BLaER1 (cell line): ENCODE data around the gene CMTM6.
"Not testable (repeated sequence)": the region's sequence is repeated elsewhere in the genome, so short reads cannot be mapped to it uniquely, and the experiment has no call there.

Source experiments
- H3K27ac ChIP-seq: shearing (Covaris generic); formaldehyde crosslinking; 2 replicates; pipeline ENCODE4 v1.8.1; 2022
- H3K27me3 ChIP-seq: shearing (Covaris generic); formaldehyde crosslinking; 2 replicates; pipeline ENCODE4 v1.8.1; 2022
- H3K36me3 ChIP-seq: shearing (Covaris generic); formaldehyde crosslinking; 2 replicates; pipeline ENCODE4 v1.8.1; 2022
- H3K4me1 ChIP-seq: shearing (Covaris generic); formaldehyde crosslinking; 2 replicates; pipeline ENCODE4 v1.8.1; 2022
- H3K4me2 ChIP-seq: shearing (Covaris generic); formaldehyde crosslinking; 2 replicates; pipeline ENCODE4 v1.8.1; 2022
- H3K4me3 ChIP-seq: shearing (Covaris generic); formaldehyde crosslinking; 2 replicates; pipeline ENCODE4 v1.8.1; 2022
- H3K9ac ChIP-seq: shearing (Covaris generic); formaldehyde crosslinking; 2 replicates; pipeline ENCODE4 v1.8.1; 2022
- H3K9me3 ChIP-seq: shearing (Covaris generic); formaldehyde crosslinking; 2 replicates; pipeline ENCODE4 v1.8.1; 2022
- H4K20me1 ChIP-seq: shearing (Covaris generic); formaldehyde crosslinking; 2 replicates; pipeline ENCODE4 v1.8.1; 2022
- Cebpa-rat ChIP-seq: shearing (Covaris generic); IDR thresholded peaks from 2 replicates; pipeline ENCODE4 v1.8.1; 2022

Gene CMTM6

DNA sequence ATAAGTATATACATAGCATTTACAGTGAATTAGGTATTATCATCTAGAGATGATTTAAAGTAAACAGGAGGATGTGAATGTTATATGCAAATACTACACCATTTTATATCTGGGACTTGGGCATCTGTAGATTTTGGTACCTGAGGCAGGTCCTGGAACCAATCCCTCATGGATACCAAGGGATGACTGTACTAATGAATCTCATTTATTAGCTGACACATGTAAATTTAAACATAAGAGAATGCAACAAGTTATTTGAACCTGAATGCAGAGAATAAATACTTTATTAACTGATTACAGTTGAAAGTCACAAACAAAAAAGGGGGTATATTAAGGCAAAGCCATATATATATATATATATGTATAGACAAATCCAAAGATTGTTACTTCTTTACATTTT, 23.1 kb upstream of the CMTM6 start:
- Histone ChIP-seq H3K9me3 (no peaks in the 10 kb centered on the region), H3K36me3 (peaks cover 83% of the 10 kb centered on the region), H3K9ac (no peak overlapping the region), H4K20me1 (0 out of 2 replicates have a peak, but pooled peaks cover 5% of the 10 kb centered on the region), H3K4me2 (no peak overlapping the region), H3K4me1 (no peaks in the 10 kb centered on the region), H3K27me3 (no peaks in the 10 kb centered on the region), H3K27ac (no peak overlapping the region), H3K4me3 (no peak overlapping the region)
- TF ChIP-seq Cebpa-rat, result no peak

DNA sequence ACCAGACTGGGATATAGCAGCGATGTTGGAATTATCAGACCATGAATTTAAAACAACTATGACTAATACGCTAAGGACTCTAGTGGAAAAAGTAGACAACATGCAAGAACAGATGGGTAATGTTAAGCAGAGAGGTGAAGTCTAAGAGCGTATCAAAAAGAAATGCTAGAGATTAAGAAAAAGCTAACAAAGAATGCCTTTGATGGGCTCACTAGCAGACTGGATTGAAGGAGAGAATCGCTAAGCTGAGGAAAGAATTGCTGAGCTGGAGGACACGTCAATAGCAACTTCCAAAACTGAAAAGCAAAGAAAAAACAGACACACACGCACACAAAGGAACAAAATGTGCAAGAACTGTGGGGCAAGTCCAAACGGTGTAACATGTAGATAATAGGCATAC, 20.0 kb upstream of the CMTM6 start:
- no peaks in the 10 kb centered on the region for H3K27me3 ChIP-seq
- no peaks in the 10 kb centered on the region for H4K20me1 ChIP-seq
- no peak overlapping the region for H3K4me3 ChIP-seq
- no peak overlapping the region for H3K27ac ChIP-seq
- no peak overlapping the region for H3K9ac ChIP-seq
- H3K9me3 ChIP-seq, result no peaks in the 10 kb centered on the region
- H3K4me1 ChIP-seq, result no peaks in the 10 kb centered on the region
- peaks cover 67% of the 10 kb centered on the region for H3K36me3 ChIP-seq
- H3K4me2 ChIP-seq, result no peak overlapping the region
- no peak for TF ChIP-seq Cebpa-rat

- H3K9ac ChIP-seq, H3K4me3 ChIP-seq, H3K27me3 ChIP-seq, H4K20me1 ChIP-seq, H3K27ac ChIP-seq, H3K9me3 ChIP-seq, H3K4me2 ChIP-seq: not testable (repeated sequence)
- Histone ChIP-seq H3K4me1 (peaks cover 12% of the 10 kb centered on the region), H3K36me3 (peaks cover 32% of the 10 kb centered on the region)
Observed at GRCh38 chr3:32518921-32519320, 16.3 kb upstream of the CMTM6 start.

DNA sequence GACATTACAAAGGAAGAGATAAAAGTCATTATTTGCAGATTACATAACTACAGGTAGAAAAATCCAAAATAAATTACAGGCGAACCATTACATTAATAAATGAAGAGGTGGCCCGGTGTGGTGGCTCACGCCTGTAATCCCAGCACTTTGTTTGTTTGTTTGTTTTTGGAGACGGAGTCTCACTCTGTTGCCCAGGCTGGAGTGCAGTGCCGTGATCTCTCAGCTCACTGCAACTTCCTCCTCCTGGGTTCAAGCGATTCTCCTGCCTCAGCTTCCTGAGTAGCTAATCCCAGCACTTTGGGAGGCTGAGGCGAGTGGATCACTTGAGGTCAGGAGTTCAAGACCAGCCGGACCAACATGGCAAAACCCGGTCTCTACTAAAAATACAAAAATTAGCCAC, 14.1 kb upstream of the CMTM6 start:
- Histone ChIP-seq H3K4me1 (peaks cover 12% of the 10 kb centered on the region), H3K4me2 (peak overlapping the region; percentile 40; the same call in 1 of the 2 replicates), H3K36me3 (peaks cover 14% of the 10 kb centered on the region)
- not testable (repeated sequence) for H4K20me1 ChIP-seq, H3K9ac ChIP-seq, H3K4me3 ChIP-seq, H3K9me3 ChIP-seq, H3K27me3 ChIP-seq, H3K27ac ChIP-seq

DNA sequence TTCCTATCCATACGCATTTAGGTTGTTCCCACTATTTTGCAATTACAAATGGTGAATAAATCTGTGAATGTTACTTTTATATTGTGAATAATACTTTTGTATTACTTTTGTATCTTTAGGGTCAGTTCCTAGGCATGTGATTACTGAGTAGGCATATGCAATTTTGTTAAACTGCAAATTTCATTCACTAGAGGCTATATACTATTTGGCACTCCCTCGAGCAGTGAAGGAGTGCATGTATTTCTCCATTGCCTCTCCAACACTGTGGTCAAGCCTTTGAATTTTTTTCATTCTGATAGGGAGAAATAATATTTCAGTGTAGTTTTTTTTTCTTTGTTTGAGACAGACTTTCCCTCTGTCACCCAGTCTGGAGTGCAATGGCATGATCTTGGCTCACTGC, 8.4 kb upstream of the CMTM6 start:
- Histone ChIP-seq H4K20me1 (no peaks in the 10 kb centered on the region), H3K27me3 (no peaks in the 10 kb centered on the region), H3K4me1 (peaks cover 7% of the 10 kb centered on the region; the same call in 1 of the 2 replicates), H3K4me2 (no peak overlapping the region), H3K36me3 (no peaks in the 10 kb centered on the region), H3K9ac (no peak overlapping the region), H3K9me3 (no peaks in the 10 kb centered on the region), H3K27ac (no peak overlapping the region), H3K4me3 (no peak overlapping the region)
- no peak for TF ChIP-seq Cebpa-rat

GRCh38 chr3:32510075-32510724, 7.5 kb upstream of the CMTM6 start:
- Histone ChIP-seq H3K4me1 (peaks cover 11% of the 10 kb centered on the region), H3K27ac (no peak overlapping the region), H3K4me2 (no peak overlapping the region), H3K36me3 (no peaks in the 10 kb centered on the region), H4K20me1 (no peaks in the 10 kb centered on the region), H3K9me3 (no peaks in the 10 kb centered on the region), H3K4me3 (no peak overlapping the region), H3K9ac (no peak overlapping the region), H3K27me3 (no peaks in the 10 kb centered on the region)
- no peak for TF ChIP-seq Cebpa-rat

- no peaks in the 10 kb centered on the region for H3K27me3 ChIP-seq
- no peak for TF ChIP-seq Cebpa-rat
- peaks cover 16% of the 10 kb centered on the region for H3K4me1 ChIP-seq
- H3K9me3 ChIP-seq, result no peaks in the 10 kb centered on the region
- H3K27ac ChIP-seq, result no peak overlapping the region
- H3K36me3 ChIP-seq, result no peaks in the 10 kb centered on the region
- no peak overlapping the region for H3K4me2 ChIP-seq
- H4K20me1 ChIP-seq, result no peaks in the 10 kb centered on the region
- H3K4me3 ChIP-seq, result no peak overlapping the region
- H3K9ac ChIP-seq, result no peak overlapping the region
Observed at GRCh38 chr3:32508711-32509110, 6.1 kb upstream of the CMTM6 start.

DNA sequence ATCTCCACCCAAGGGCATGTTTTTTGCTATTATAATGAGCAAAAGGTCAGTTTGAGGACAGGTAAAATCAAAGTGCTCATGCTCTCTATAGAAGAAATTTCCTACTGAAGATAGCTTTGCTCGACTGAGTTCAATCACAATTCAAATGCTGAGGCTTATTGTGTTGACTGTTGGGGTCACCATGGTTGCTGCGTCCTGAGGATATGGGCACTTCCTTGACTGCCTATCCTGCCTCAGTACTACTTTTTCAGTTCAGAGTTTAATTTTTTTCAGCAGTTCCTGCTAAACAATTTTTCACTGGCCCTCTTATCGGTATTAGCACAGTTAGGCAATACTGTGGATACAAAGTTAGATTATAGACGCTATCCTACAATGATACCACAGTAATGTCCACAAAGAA, 3.8 kb upstream of the CMTM6 start:
- no peaks in the 10 kb centered on the region for H3K9me3 ChIP-seq
- H3K4me1 ChIP-seq, result peaks cover 27% of the 10 kb centered on the region
- H3K9ac ChIP-seq, result no peak overlapping the region
- no peaks in the 10 kb centered on the region for H3K27me3 ChIP-seq
- no peak for TF ChIP-seq Cebpa-rat
- H3K4me2 ChIP-seq, result no peak overlapping the region
- no peak overlapping the region for H3K27ac ChIP-seq
- H4K20me1 ChIP-seq, result peaks cover 10% of the 10 kb centered on the region
- no peak overlapping the region for H3K4me3 ChIP-seq
- H3K36me3 ChIP-seq, result no peaks in the 10 kb centered on the region

GRCh38 chr3:32502946-32503286, 264 bp upstream of the CMTM6 start:
- H3K9ac ChIP-seq, result peak overlapping the region; percentile 93; the same call in 1 of the 2 replicates

DNA sequence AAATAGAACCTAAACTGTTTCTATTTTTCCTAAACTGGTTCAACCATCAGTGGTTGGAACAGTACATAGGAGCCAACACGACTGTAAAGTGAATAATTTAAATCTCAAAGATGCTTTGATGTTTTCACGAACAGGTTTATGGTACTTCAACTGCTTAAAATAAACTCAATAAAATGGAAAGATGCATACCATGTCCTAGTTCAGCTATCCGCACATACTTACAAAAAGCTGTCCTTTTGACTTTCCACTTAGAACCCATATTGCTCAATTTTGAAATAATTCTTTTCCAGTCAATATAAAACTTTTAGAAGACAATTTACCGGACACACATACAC, 902 bp downstream of the CMTM6 start:
- TF ChIP-seq Cebpa-rat, result no peak
- Histone ChIP-seq H3K9ac (peak overlapping the region; percentile 93), H3K4me3 (peak overlapping the region; percentile 98), H3K36me3 (peaks cover 2% of the 10 kb centered on the region), H3K27ac (peak overlapping the region; percentile 94), H4K20me1 (peaks cover 51% of the 10 kb centered on the region), H3K4me1 (peaks cover 51% of the 10 kb centered on the region), H3K4me2 (peak overlapping the region; percentile 87), H3K27me3 (no peaks in the 10 kb centered on the region), H3K9me3 (no peaks in the 10 kb centered on the region)

More at GRCh38 chr3:32502946-32503286, 264 bp upstream of the CMTM6 start:
- H3K4me1 ChIP-seq, result peaks cover 51% of the 10 kb centered on the region
- H3K27ac ChIP-seq, result peak overlapping the region; percentile 94
- H3K4me3 ChIP-seq, result peak overlapping the region; percentile 98
- H3K9me3 ChIP-seq, result no peaks in the 10 kb centered on the region
- TF ChIP-seq Cebpa-rat, result no peak
- H3K36me3 ChIP-seq, result no peaks in the 10 kb centered on the region
- H3K27me3 ChIP-seq, result no peaks in the 10 kb centered on the region
- peak overlapping the region; percentile 76 for H3K4me2 ChIP-seq
- peaks cover 45% of the 10 kb centered on the region for H4K20me1 ChIP-seq
